RWPE2 (cell line): Measurements from ENCODE around the gene DBH.

Source experiments
- ATAC-seq: fragments of 200-7000 bp; cut with Tn5 transposase; 3 replicates; pipeline ENCODE4 v1.9.1; 2021; ENCODE audit warnings: low read depth
- DNase-seq: peaks from one replicate; pipeline ENCODE4 v3.0.0-alpha.2; 2020; ENCODE audit warnings: low spot score
- H3K27ac ChIP-seq: fragments of 450-650 bp; 2 replicates; pipeline ENCODE4 v1.5.1; 2017; ENCODE audit warnings: mild to moderate bottlenecking; ENCODE audit not compliant: poor library complexity, severe bottlenecking
- H3K27me3 ChIP-seq: fragments of 250-450 bp; sonication (Bioruptor Pico); 2 replicates; pipeline ENCODE4 v1.5.1; 2021; ENCODE audit warnings: mild to moderate bottlenecking, moderate library complexity; ENCODE audit not compliant: insufficient read depth, poor library complexity, severe bottlenecking
- H3K36me3 ChIP-seq: fragments of 250-450 bp; sonication (Bioruptor Pico); 2 replicates; pipeline ENCODE4 v1.5.1; 2020; ENCODE audit warnings: low read depth, mild to moderate bottlenecking, moderate library complexity
- H3K4me1 ChIP-seq: fragments of 250-450 bp; sonication (Bioruptor Pico); 2 replicates; pipeline ENCODE4 v1.5.1; 2021; ENCODE audit warnings: mild to moderate bottlenecking, moderate library complexity; ENCODE audit not compliant: insufficient read depth, poor library complexity, severe bottlenecking
- H3K4me3 ChIP-seq: fragments of 250-450 bp; sonication (Bioruptor Pico); 2 replicates; pipeline ENCODE4 v1.5.1; 2021; ENCODE audit warnings: mild to moderate bottlenecking, moderate library complexity; ENCODE audit not compliant: severe bottlenecking
- H3K9me3 ChIP-seq: fragments of 250-450 bp; sonication (Bioruptor Pico); 2 replicates; pipeline ENCODE4 v1.5.1; 2021; ENCODE audit warnings: mild to moderate bottlenecking, moderate library complexity; ENCODE audit not compliant: severe bottlenecking
- CTCF ChIP-seq: fragments of 450-650 bp; IDR thresholded peaks from one replicate; pipeline ENCODE4 v1.5.1; 2017; ENCODE audit warnings: mild to moderate bottlenecking, moderate library complexity; ENCODE audit not compliant: poor library complexity, severe bottlenecking

The DBH gene

GRCh38 chr9:133610845-133611244 is 25.3 kb upstream of the DBH start:
- no peak for TF ChIP-seq CTCF
- Histone ChIP-seq H3K9me3 (no peaks in the 10 kb centered on the region), H3K36me3 (no peaks in the 10 kb centered on the region), H3K4me1 (no peaks in the 10 kb centered on the region), H3K27me3 (peaks cover 75% of the 10 kb centered on the region), H3K4me3 (no peak overlapping the region), H3K27ac (no peak overlapping the region)
- DNase-seq (no peak), ATAC-seq (no peak)

GRCh38 chr9:133612051-133612450 is 24.1 kb upstream of the DBH start:
- Histone ChIP-seq H3K36me3 (no peaks in the 10 kb centered on the region), H3K4me3 (no peak overlapping the region), H3K4me1 (no peaks in the 10 kb centered on the region), H3K27me3 (peaks cover 68% of the 10 kb centered on the region), H3K27ac (no peak overlapping the region), H3K9me3 (no peaks in the 10 kb centered on the region)
- DNase-seq (no peak), ATAC-seq (no peak)
- TF ChIP-seq CTCF = no peak

- no peaks in the 10 kb centered on the region for H3K9me3 ChIP-seq
- DNase-seq (no peak), ATAC-seq (no peak)
- peaks cover 64% of the 10 kb centered on the region for H3K27me3 ChIP-seq
- no peaks in the 10 kb centered on the region for H3K36me3 ChIP-seq
- no peak overlapping the region for H3K4me3 ChIP-seq
- no peak overlapping the region for H3K27ac ChIP-seq
- TF ChIP-seq CTCF = no peak
- H3K4me1 ChIP-seq = no peaks in the 10 kb centered on the region
Observed at GRCh38 chr9:133612816-133613215, 23.3 kb upstream of the DBH start.

GRCh38 chr9:133613432-133613831 is 22.7 kb upstream of the DBH start:
- Histone ChIP-seq H3K4me1 (no peaks in the 10 kb centered on the region), H3K9me3 (no peaks in the 10 kb centered on the region), H3K27me3 (peaks cover 64% of the 10 kb centered on the region), H3K27ac (no peak overlapping the region), H3K36me3 (no peaks in the 10 kb centered on the region), H3K4me3 (no peak overlapping the region)
- DNase-seq (no peak), ATAC-seq (no peak)
- TF ChIP-seq CTCF = no peak

- peaks cover 63% of the 10 kb centered on the region for H3K27me3 ChIP-seq
- no peaks in the 10 kb centered on the region for H3K4me1 ChIP-seq
- H3K27ac ChIP-seq = no peak overlapping the region
- no peak for DNase-seq
- no peaks in the 10 kb centered on the region for H3K36me3 ChIP-seq
- no peak overlapping the region for H3K4me3 ChIP-seq
- H3K9me3 ChIP-seq = no peaks in the 10 kb centered on the region
- no peak for ATAC-seq
- no peak for TF ChIP-seq CTCF
Observed at GRCh38 chr9:133614056-133614455, 22.1 kb upstream of the DBH start.
